Endothelial cell of umbilical vein (primary cell): Measurements from ENCODE around the gene CIAPIN1.

Experiments
- POLR2AphosphoS5 ChIP-seq: IDR thresholded peaks from 2 replicates; pipeline ENCODE4 v1.6.1; 2012; ENCODE audit warnings: low read depth, mild to moderate bottlenecking, control low read depth, low read length, moderate library complexity; ENCODE audit not compliant: insufficient read depth
- TF ChIP-seq, protein P1 (sequence below), 2 donors: IDR thresholded peaks; 1 replicate in 1 of 2; 2 replicates in 1 of 2; pipeline ENCODE4 v1.5.1; 2011; ENCODE audit warnings: low read length in 2 of 2, mild to moderate bottlenecking in 2 of 2, moderate library complexity in 2 of 2, control low read depth in 1 of 2, inconsistent platforms in 1 of 2, low read depth in 1 of 2; ENCODE audit not compliant: insufficient read depth in 1 of 2; ENCODE audit errors: extremely low read depth in 1 of 2

GRCh38 chr16:57409065-57409464 is 38.1 kb downstream of the CIAPIN1 start:
- TF ChIP-seq, protein P1, sequence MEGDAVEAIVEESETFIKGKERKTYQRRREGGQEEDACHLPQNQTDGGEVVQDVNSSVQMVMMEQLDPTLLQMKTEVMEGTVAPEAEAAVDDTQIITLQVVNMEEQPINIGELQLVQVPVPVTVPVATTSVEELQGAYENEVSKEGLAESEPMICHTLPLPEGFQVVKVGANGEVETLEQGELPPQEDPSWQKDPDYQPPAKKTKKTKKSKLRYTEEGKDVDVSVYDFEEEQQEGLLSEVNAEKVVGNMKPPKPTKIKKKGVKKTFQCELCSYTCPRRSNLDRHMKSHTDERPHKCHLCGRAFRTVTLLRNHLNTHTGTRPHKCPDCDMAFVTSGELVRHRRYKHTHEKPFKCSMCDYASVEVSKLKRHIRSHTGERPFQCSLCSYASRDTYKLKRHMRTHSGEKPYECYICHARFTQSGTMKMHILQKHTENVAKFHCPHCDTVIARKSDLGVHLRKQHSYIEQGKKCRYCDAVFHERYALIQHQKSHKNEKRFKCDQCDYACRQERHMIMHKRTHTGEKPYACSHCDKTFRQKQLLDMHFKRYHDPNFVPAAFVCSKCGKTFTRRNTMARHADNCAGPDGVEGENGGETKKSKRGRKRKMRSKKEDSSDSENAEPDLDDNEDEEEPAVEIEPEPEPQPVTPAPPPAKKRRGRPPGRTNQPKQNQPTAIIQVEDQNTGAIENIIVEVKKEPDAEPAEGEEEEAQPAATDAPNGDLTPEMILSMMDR (IDR thresholded peaks at IDR 0.05; ENCODE audit: extremely low read depth in 1 of 2, insufficient read depth in 1 of 2, low read depth in 1 of 2, low read length in 2 of 2) = no peak
- TF ChIP-seq POLR2AphosphoS5 = no peak
